ENCODE measurements around the gene NPVF.

- TF ChIP-seq POLR2A (IDR thresholded peaks at IDR 0.05; ENCODE audit: low read length) (no peak), GATA1 (IDR thresholded peaks at IDR 0.05; ENCODE audit: low read depth, low read length) (no peak)
Observed at GRCh38 chr7:25235471-25235870, 7.2 kb upstream of the NPVF start.

All from erythroblast (primary cell).